GM21786 (cell line): ENCODE results near the gene FZR1.

Experiments used
- ATAC-seq: cut with Tn5 transposase; IDR thresholded peaks from one replicate; pipeline ENCODE4 v1.9.1; 2021; ENCODE audit not compliant: unreplicated experiment

FZR1 gene

GRCh38 chr19:3513229-3514140, 7.4 kb downstream of the FZR1 start:
- ATAC-seq, result no peak

GRCh38 chr19:3514930-3515329, 8.8 kb downstream of the FZR1 start:
- no peak for ATAC-seq

GRCh38 chr19:3515891-3516422, 9.8 kb downstream of the FZR1 start:
- no peak for ATAC-seq

GRCh38 chr19:3516675-3517207, 10.6 kb downstream of the FZR1 start:
- ATAC-seq, result no peak

GRCh38 chr19:3517638-3518037, 11.5 kb downstream of the FZR1 start:
- ATAC-seq, result no peak

- ATAC-seq, result no peak
Measured at GRCh38 chr19:3518255-3518654, 12.1 kb downstream of the FZR1 start.

- ATAC-seq, result no peak
Measured at GRCh38 chr19:3518659-3519058, 12.5 kb downstream of the FZR1 start.

- no peak for ATAC-seq
Measured at GRCh38 chr19:3519126-3519525, 13.0 kb downstream of the FZR1 start.

- no peak for ATAC-seq
Measured at GRCh38 chr19:3520166-3521103, 14.3 kb downstream of the FZR1 start.

- ATAC-seq, result no peak
Measured at GRCh38 chr19:3521104-3521445, 15.0 kb downstream of the FZR1 start.

- ATAC-seq, result no peak
Measured at GRCh38 chr19:3522421-3523360, 16.6 kb downstream of the FZR1 start.

GRCh38 chr19:3523361-3524077, 17.4 kb downstream of the FZR1 start:
- ATAC-seq, result no peak

GRCh38 chr19:3524078-3524842, 18.1 kb downstream of the FZR1 start:
- no peak for ATAC-seq

GRCh38 chr19:3524904-3525451, 18.9 kb downstream of the FZR1 start:
- ATAC-seq, result no peak

GRCh38 chr19:3526507-3527237, 20.6 kb downstream of the FZR1 start:
- no peak for ATAC-seq

- no peak for ATAC-seq
Measured at GRCh38 chr19:3527238-3527910, 21.3 kb downstream of the FZR1 start.

GRCh38 chr19:3528080-3528479, 22.0 kb downstream of the FZR1 start:
- ATAC-seq, result no peak
